ENCODE results near the gene TXNDC8.

- TF ChIP-seq CTCF (IDR thresholded peaks at IDR 0.05) (no peak), POLR2A (IDR thresholded peaks at IDR 0.05) (no peak)
Measured at GRCh38 chr9:110255034-110255462, 82.6 kb downstream of the TXNDC8 start.
